Fibroblast of pulmonary artery (primary cell): ENCODE measurements around the gene XYLB.

Experiments used
- DNase-seq: peaks from one replicate; pipeline ENCODE4 v3.0.0-alpha.2; 2010; ENCODE audit warnings: low read depth
- H3K4me3 ChIP-seq: replicated peaks from 2 replicates; pipeline ENCODE4 v1.5.1; 2011; ENCODE audit warnings: low read depth, mild to moderate bottlenecking, control low read depth, low read length, moderate library complexity
- TF ChIP-seq, protein P1 (sequence below): IDR thresholded peaks from 2 replicates; pipeline ENCODE4 v1.5.1; 2011; ENCODE audit warnings: mild to moderate bottlenecking, control low read depth, low read length, inconsistent platforms; ENCODE audit errors: missing control alignments

Gene XYLB

DNA sequence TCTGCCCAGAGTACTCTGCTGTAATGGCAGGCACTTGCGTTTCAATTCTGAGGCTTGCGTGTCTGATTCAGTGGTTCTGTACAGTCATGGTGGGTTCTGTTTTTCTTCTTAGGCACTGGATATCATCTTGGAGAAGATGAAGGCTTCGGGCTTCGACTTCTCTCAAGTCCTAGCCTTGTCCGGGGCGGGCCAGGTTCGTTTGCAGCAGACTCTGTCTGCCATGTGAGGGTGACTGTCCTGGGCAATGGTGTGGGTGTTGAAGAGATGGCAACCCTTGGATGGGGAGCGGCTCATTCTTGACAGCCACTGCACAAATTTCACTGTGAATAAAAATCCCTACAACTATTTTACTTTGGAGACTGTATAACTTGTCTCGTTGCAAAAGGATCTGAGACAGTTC, 16.2 kb downstream of the XYLB start:
- DNase-seq: no peak
- TF ChIP-seq, protein P1, sequence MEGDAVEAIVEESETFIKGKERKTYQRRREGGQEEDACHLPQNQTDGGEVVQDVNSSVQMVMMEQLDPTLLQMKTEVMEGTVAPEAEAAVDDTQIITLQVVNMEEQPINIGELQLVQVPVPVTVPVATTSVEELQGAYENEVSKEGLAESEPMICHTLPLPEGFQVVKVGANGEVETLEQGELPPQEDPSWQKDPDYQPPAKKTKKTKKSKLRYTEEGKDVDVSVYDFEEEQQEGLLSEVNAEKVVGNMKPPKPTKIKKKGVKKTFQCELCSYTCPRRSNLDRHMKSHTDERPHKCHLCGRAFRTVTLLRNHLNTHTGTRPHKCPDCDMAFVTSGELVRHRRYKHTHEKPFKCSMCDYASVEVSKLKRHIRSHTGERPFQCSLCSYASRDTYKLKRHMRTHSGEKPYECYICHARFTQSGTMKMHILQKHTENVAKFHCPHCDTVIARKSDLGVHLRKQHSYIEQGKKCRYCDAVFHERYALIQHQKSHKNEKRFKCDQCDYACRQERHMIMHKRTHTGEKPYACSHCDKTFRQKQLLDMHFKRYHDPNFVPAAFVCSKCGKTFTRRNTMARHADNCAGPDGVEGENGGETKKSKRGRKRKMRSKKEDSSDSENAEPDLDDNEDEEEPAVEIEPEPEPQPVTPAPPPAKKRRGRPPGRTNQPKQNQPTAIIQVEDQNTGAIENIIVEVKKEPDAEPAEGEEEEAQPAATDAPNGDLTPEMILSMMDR: no peak
- no peak overlapping the region for H3K4me3 ChIP-seq

DNA sequence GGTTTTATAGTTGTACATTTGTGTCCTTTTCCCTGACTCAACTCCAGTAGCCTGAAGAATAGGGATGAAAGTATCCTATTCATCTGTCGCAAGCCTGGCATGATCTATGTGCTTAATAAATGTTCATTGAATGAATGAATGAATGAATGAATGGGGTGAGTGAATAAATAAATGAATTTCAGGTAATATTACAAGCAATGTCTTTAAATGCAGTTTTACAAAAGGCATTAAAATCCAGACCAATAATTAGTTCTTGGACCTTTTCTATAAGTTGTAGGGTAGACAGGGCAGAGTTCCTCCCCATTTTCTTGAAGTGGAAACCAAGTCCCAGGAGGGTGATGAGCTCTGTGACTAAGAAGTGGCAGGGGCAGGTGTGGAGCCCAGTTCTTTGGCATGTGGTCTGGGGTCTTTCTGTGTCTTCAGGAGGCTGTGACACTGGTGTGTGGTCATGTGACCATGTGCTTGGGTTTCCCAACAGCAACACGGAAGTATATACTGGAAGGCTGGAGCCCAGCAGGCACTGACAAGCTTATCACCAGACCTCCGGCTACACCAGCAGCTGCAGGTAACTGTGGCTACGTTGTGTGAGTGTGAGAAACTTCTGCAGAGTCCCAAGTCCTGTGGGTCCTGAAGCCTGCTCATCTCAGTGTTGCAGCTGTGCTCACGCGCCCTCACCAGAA, 18.3 kb downstream of the XYLB start:
- no peak overlapping the region for H3K4me3 ChIP-seq
- TF ChIP-seq, protein P1: no peak
- DNase-seq: no peak

DNA sequence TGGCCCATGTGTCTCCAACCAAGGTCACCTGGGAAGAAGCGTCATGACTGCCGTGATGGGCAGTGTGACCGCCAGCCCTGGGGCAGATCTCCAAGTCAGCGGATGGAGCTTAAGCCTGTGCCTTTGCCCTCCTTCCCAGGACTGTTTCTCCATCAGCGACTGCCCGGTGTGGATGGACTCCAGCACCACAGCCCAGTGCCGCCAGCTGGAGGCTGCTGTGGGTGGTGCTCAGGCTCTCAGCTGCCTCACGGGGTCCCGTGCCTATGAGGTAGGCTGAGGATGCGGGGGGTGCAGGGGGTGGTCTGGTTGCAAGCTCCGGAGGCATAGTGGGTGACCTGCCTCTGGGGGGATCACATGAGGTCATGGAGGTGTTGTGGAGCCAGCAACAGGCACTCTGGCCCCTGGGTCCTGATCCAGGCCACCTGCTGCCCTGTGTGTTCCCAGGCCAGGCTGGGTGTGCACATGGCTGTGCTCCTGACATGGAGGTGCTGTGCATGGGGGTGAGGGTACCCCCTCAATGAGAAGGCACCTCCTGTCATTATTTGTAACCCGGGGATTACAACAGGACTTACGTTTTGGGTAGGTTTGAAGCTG, 19.0 kb downstream of the XYLB start:
- TF ChIP-seq, protein P1: no peak
- H3K4me3 ChIP-seq: no peak overlapping the region
- no peak for DNase-seq

DNA sequence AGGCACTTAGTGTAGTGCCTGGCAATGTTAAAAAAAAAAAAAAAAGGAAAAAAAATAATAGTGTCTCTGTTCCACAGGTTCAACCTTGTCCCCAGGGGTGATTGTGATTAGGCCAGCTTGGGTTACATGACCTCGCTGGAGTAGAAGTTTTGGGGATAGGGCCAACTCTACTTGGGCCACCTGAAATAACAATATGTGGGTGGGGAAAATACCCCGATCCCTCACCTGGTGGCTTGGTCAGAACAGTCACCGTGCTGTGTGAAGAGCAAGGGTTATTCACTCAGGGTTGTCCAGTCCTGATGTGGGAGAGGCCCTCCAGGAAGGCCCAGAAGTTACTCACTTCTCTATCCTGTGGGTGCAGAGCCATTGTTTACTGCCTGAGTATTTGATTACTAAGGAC, 19.5 kb downstream of the XYLB start:
- H3K4me3 ChIP-seq: no peak overlapping the region
- DNase-seq: no peak
- TF ChIP-seq, protein P1: no peak

DNA sequence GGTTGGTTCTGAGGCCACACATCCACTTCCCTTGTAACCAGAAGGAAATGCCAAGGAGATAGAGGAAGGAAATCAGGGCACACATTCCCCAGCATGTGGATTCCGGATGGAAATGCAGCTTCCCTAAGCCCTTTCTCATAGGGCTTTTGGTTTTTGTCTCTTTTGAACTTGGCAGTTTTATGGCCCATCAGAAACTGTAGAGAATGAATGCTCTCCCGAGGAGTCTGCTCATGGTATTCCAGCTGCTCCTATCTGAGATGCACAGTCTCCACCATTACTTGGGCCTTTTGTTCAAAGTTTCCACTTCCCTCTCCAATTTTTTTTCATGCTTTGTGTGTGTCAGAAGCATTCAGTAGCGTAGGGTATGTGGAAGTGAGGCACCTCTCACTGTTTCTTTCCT, 21.2 kb downstream of the XYLB start:
- TF ChIP-seq, protein P1: no peak
- DNase-seq: no peak
- no peak overlapping the region for H3K4me3 ChIP-seq

DNA sequence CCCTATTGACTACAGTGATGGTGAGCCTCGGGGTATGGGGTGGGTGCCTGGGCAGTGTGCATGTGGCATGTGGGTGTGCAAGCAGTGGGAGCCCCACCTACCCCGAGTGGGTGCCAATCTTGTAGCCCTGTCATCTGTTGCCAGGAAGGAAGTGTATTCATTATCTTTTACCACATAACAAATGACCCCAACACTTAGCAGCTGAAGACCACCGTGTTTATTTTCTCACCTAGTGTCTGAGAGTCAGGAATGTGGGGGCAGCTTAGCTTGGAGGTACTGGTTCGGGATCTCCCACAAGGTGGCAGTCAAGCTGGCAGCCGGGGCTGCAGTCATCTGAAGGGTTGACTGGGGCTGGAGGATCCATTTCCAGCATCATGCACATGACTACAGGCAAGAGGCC, 21.7 kb downstream of the XYLB start:
- TF ChIP-seq, protein P1: no peak
- DNase-seq: no peak
- no peak overlapping the region for H3K4me3 ChIP-seq

DNA sequence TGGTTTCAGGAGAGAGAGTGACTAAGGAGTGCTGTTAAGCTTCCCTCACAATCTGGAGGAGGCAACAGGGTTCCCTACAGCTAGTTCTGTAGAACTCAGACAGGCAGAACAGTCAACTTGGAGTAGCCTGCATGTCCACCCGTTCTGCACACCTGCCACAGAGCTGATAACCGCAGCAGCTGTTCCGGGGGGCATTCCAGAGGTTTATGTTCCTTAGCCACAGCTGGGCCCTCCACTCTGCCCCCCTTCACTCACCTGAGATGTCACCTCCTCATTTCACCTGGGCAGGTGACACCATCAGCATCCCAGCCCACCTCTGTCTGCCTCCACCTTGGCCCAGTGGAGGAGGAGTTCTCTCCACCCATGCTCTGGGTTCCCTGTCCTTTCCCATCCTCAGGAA, 22.6 kb downstream of the XYLB start:
- TF ChIP-seq, protein P1: no peak
- H3K4me3 ChIP-seq: no peak overlapping the region
- DNase-seq: no peak
